NCI-H510A (cell line): ENCODE data around the gene TRIAP1.

ENCODE experiments used
- DNase-seq: peaks from one replicate; lab custom pipeline; 2025; lab: John Stamatoyannopoulos, UW

Gene TRIAP1

DNA sequence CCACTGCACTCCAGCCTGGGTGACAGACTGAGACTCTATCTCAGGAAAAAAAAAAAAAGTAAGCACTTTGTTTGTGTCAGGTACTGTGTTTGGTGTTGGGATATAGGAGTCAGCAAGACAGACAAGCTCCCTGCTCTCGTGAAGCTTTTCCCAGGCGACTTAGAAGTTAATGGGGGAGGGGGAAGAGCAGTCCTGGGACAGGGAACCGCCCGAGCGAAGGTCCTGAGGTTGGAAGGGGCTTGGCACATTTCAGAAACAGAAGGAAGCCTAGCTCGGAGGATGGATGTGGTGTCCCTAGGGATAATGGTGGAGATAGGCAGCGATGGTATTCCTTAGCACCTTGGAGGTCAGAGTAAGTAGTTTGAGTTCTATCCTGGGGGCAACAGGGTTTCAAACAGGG, 16.8 kb downstream of the TRIAP1 start:
- DNase-seq = no peak

DNA sequence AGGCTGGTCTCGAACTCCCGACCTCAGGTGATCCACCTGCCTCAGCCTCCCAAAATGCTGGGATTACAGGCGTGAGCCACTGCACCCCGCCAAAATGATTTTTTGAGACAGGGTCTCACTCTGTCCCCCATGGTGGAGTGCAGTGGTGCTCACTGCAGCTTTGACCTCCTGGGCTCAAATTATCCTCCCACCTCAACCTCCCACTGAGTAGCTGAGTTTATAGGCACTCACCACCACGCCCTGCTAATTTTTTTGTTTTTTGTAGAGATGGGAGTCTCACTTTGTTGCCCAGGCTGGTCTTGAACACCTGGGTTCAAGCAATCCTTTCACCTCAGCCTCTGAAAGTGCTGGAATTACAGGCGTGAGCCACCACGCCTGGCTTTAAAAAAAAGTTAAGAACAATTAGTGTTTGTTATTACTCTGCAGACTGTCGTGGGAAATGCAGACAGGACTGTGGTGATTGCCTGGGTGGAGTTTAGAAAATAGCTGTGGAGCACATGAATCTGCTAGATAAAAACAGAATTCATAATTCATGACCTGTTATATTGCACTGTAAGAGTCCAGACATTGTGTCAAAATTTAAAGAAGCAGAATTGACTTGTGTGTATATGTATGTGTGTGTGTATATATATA, 17.5 kb downstream of the TRIAP1 start:
- DNase-seq = no peak

DNA sequence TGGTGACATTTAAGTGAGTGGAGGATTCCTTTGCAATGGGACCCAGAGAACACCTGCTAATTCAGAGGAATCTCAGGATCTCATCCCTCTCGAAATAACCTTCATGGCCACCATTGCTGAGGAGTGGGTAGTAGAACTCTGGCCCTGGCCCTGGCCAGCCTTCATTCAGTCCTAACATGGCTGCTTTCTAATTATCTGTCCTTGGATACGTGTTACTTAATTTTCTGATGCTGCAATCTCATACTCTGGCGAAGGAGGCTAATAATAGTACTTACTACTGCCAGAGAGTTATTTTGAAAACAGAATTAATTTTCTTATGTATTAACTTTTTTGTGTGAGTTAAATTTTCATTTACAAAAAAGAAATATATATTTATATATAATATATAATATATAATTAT, 20.4 kb downstream of the TRIAP1 start:
- DNase-seq = no peak

DNA sequence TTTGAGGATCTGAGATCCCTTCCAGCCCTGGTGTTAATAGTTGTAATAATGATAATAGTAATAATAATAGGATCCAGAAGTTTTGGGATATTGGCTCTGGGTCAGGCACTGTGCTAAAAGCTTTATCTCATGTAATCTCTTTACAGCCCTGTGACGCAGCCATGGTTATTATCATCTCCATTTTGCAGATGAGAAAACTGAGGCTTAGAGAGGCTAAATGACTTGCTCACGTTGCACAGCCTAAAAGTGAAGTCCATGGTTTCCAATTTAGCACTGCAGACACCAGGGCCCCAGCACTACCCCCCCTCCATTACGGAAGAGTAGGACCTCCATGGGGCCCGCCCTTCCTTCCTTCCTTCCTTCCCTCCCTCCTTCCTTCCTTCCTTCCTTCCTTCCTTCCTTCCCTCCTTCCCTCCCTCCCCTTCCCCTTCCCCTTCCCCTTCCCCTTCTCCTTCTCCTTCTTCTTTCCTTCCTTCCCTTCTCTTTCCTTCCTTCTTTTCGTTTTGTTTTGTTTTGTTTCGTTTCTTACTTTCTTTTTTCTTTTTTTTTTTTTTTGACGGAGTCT, 23.2 kb downstream of the TRIAP1 start:
- DNase-seq = no peak

DNA sequence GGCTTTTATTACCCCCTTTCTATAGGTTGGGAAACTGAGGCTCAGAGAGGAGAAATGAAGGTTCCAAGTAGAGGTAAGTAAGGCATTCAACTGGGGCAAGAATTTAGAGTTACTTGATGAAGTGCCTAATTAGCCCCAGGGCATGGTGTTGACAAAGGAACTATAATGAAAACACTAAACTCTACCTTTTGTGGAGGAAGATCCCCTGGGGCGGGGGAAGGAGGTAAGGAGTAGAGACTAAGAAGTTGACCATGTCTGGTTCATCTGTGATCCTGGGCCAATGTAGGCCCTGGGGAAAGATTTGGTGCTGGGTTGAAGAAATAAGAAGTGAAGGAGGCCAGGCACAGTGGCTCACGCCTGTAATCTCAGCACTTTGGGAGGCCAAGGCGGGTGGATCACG, 24.5 kb downstream of the TRIAP1 start:
- no peak for DNase-seq

DNA sequence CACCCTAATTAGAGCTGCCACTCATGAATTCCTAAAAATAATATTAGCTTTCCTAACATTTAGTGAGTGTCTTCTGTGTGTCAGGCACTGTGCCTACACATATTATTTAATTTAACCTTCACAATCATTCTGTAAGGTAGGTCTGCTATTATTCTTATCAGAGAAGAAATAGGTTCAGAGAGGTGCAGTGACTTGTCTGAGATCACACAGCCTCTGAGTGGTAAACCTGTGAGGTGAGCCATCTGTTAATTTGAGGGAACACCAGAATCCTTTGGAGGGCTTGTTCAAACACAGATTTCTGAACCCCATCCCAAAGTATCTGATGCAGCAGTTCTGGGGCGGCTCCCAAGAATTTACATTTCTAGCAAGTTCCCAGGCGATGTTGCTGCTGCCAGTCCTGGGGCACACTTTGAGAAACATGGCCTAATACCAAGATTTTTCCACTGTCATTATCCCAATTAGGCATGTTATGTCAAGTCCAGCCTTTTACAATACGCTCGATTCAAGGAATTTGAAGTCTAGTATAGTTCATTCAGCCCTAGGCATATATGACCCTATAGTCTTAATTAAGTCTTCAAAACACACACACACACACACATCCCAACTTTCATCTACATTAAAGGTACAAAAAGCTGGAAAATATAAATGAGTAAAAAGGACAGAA, 28.1 kb downstream of the TRIAP1 start:
- DNase-seq = no peak

DNA sequence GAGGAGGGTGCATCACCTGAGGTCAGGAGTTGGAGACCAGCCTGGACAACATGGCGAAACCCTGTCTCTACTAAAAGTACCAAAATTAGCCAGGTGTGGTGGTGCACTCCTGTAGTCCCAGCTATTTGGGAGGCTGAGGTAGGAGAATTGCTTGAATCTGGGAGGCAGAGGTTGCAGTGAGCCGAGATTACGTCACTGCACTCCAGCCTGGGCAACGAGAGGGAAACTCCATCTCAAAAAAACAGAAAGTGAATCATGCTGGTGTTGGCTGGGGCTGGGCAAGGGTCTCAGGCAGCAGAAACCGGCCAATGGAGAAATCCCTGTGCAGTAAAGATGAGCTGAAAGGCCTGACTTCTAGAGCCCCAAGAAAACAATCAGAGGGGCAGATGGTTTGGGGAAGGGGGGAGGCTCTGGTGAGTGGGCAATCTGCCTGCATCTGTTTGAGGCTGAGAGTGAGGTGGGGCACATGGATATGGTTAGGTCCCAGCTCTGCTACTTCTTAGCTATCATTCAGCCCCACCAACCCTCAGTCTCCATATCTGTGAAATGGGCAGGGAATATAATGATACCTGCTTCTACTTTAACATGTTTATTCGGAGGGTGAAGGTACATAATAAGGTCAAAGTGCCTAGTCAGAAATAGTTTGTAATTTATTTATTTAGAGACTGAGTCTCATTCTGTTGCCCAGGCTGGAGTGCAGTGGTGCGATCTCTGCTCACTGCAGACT, 29.5 kb downstream of the TRIAP1 start:
- DNase-seq = no peak

DNA sequence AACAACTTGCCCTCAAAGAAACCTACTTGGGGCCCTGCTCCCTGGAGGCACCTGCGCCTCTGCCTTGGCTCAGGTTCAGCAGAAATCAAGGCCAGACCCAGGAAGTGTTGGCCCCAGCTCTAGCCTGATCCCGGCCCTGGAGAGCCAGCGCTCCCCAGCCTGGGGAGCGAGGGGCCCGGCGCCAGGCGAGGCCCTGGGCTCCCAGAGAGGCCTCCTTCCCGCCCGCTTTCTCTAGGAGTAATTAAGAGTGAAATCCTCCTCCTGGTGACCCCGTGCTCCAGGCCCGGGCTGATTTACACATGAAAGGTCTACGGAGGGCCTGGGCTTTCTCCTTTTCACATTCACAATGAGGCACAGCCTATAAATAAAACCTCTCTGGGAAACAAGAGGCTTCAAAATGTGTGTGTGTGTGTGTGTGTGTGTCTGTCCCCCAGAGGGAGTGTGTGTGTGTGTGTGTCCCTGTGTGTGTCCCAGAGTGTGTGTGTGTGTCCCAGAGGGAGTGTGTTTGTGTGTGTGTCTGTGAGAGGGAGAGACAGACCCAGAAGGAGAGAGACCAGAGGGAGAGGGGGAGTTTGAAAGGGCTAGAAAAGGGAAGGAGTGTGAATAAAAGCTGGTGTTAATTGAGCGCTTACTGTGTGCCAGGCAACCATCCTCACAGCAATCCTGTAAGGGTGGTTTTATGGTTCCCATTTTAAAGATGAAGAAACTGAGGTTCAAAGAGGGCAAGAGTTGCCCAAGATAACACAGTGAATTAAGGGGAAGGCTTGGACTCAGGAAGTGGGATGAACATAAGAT, 32.1 kb downstream of the TRIAP1 start:
- DNase-seq = no peak

DNA sequence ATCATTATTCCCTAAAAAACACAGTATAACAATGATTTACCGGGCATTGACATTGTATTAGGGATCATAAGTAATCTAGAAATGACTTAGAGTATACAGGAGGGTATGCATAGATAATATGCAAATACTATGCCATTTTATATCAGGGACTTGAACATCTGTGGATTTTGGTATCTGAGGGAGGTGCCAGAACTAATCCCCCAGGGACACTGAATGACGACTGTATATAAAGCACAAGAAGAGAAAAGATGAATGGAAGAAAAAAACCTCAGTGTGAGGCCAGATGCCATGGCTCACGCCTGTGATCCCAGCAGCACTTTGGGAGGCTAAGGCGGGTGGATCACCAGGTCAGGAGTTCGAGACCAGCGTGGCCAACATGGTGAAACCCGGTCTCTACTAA, 33.8 kb downstream of the TRIAP1 start:
- DNase-seq = no peak

DNA sequence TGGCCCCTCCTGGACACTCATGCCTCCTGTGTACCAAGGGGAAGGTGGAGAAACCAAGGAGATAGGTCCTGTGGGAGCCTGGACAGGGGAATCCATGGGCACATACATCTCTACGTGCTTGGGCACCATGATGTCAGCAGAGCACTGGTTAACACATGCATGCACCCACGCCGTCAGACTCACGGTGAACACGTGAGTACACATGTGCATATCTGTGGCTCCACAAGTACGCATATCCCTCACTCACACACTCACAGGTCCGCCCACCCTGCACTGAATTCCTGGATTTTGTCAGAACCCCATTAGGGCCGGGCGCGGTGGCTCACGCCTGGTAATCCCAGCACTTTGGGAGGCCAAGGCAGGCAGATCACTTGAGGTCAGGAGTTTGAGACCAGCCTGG, 37.4 kb downstream of the TRIAP1 start:
- DNase-seq = no peak

DNA sequence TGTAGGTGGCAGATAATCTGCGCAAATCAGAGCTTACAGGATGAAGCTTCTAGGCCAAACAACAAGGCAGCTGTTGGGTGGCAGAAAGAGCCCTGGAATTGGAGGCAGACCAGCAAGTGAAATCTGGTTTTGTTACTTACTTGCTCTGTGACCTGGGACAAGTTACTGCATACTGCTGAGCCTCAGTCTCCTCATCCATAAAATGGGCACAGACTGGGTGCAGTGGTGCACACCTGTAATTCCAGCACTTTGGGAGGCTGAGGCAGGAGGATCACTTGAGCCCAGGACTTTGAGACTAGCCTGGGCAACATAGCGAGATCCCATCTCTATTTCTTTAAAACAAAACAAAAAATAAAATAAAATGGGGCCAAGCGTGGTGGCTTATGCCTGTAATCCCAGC, 39.6 kb downstream of the TRIAP1 start:
- DNase-seq = no peak

DNA sequence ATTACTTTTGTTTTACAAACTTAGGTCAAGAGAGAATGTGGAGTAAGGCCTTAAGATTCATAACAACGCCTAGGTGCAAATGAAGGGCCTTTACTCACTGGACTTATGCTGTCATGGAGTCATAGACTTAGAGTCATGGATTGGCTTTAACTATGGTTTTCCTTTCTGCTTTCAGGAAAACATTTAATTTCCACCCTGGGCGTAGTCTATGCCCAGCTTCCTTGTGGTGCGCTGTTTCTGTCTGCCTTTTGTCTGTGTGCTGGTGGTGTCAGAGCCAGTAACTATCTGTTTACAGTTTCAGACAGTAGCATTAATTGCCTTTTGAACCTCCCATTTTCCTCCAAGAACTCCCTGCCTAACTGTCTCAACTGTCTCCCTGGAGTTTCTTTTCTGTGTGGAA, 40.1 kb downstream of the TRIAP1 start:
- no peak for DNase-seq

DNA sequence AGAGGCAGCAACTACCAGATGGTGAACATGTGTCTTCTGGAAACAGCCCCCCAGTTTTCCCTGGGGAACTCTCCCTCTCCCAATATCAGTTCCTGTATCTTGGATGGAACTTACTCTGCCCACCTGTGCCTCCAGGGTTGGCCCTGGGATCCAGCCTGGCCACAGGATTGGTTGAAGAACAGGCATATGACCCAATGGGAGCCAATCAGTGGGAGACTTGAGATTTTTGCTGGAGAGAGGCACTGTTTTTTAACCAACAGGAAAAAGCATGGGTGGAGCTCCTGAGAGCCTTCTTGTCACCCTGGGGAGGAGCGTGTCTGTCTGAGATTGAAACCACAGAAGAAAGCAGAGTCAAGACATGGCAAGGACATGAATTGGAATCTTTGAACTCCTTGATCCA, 41.9 kb downstream of the TRIAP1 start:
- DNase-seq = no peak

DNA sequence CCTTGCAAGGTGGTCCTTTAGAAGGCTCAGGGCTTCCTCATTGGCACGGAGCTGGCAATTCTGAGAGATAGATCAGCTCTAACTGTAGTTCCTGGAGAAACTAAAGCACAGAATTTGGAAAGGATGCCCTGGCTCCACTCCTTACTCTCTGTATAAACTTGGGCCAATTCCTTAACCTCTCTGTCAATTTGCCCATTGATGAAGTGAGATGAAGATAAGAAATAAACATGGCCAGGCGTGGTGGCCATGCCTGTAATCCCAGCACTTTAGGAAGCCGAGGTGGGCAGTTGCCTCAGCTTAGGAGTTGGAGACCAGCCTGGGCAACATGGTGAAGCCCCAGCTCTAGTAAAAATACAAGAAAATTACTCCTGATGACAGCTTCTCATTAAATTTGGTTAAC, 42.3 kb downstream of the TRIAP1 start:
- DNase-seq = no peak

DNA sequence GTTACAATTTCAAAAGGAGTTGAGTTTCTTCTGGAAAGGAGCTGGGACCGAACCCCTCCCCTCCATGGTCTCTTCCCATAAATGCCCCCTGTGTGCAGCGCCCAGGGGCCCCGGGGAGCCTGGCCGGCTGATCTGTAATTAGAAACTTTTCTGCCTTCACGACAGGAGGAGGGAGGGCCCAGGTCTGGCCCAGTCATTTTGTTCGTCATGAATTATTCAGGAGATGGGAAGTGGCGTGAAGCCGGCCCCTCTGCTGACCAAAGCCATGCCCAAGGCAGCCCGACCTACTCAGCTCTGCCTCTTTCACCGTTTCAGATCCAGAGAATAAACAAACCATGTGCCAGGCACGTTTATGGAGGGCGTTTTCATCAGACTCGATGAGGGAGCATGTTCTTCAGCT, 44.0 kb downstream of the TRIAP1 start:
- no peak for DNase-seq

DNA sequence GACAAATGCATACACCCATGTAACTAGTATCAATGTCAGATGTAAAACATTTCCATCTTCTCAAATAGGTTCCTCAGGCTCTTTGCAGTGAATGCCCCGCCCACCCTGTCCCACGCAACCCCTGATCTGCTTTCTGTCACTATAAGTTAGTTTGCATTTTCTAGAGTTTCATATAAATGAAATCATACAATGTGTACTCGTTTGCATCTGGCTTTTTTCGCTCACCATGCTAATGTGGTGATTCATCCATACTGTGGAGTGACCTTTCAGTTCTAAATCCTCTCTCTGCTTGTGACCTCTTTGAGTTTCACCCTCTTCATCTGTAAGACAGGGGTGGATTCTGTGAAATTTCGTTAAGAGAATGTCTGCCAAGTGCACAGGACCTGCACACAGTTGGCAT, 46.7 kb downstream of the TRIAP1 start:
- DNase-seq = no peak

DNA sequence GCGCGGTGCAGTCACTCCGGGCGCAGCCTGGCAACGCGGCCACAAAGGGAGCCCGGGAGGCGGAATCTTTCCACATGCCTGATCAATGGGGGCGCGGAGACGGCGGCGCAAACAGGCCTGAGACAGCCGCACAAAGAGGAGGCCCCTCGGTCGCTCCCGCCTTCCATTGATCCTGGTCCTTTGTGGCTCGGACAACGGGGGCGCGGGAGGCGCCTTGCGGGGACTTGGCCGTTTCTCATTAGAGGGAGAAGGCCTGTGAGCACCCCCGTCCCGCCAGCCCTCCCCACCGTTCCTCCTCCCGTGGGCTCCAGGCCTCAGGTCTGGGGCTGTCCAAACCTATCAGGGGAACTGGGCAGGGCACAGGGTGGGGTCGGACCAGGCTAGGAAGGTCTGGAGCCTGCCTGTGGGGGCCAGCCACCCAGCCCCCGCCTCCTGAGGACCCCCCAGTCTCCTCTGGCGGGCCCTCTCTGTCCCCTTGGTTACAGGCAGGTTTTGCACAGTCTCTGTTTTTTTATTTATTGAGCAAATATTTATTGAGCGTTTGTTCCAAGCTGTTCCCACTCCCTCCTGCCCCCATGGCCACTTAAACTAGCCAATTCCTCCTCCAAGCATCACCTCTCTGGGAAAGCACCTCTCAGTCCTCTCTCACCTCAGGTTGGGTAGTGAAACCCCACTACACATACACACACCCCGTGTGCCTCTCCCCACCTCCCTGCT, 48.2 kb downstream of the TRIAP1 start:
- no peak for DNase-seq

DNA sequence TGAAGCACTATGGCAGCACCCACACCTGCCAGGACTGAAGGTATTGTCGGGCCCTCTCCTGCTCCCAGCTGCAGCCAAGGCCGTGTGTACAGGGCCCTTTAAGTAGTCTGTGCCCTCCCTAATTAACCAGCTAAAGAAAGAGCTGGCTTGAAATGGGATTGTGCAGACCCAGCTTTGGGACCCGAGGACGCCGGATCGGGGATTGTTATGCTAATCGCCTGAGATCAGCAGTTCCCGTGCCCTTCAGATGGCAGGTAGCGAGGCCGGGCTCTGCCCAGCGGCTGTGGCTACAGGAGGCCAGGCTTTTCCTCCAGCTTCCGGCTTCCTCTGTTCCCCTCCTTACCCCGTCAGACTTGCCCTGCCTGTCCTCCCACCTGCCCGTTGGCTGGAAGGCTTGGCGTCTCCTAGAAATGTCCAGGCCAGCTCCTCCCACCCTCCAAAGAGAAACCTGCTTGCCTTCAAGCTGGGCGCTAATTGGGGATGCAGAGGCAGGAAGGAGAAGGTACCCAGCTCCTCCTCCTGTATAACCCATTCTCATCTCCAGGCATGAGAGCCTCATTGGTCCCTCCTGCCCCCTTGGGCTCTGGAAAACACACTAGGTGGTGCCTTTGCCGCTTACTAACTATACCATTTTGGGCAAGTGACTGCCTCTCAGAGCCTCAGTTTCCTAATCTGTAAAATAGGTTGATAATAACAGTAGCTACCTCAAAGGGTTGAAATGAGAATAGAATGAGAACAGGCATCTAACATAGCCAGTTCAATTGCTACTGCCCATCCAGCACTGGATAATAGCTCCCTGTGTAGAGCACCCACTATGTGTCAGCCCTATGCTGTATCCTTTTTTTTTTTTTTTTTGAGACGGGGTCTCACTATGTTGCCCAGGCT, 51.5 kb downstream of the TRIAP1 start:
- DNase-seq = peak; percentile 95
